Measurements from ENCODE around the gene TTLL12. TPM values are rescaled to one million over a fixed set of nuclear protein-coding genes. Genes with fewer than 3 reads are reported as not detected.

TTLL12 gene
- total RNA-seq, 1 experiment from 2014 or later: 61.0 TPM

DNA sequence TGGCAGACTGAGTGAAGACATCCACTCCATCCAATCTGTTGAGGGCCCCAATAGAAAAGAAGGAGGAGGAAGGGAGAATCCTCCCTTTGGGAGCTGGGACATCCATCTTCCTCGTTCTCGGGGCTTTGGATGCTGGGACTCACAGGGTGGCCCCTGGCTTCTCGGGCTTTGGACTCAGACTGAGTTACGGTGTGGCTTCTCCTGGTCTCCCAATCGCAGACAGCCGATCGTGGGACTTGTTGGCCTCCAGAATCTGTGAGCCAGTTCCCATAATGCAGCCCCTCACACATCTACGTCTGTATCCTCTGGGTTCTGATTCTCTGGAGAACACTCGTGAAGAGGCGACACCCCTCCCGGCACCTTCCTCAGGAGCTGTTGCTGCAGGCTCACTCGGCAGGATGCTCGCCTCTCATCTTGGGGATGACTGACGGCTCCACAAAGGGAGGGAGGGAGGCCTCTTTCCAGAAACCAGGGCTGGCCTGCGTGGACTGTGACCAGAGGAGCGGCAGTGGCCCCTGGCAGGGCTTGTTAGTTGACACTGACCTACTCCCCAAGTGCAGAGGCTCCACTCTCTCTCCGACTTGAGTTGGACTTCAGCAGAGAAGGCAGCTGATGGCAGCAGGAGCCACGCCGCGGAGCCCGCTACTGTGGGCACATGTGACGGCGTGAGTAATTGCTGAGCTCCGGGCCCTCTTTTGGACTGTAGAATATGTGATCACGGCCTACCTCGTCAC is 14.7 kb upstream of the TTLL12 start:
- CTCF ChIA-PET: interaction anchor here (0.6 kb wide), 1 partner anchor 448 kb away, joined by 3 read pairs; no protein-coding TSS in a partner anchor
- H3K9me3 Mint-ChIP-seq (ENCODE audit: unreplicated experiment): no peaks in the 10 kb centered on the region
- BruUV-seq (replicated peaks): no TSS peak
- no peaks in the 10 kb centered on the region for H3K27me3 Mint-ChIP-seq (ENCODE audit: insufficient read depth, unreplicated experiment)
- intact Hi-C loops (cut with micrococcal nuclease): no loop called here
- H3K4me3 Mint-ChIP-seq (ENCODE audit: unreplicated experiment): no peak overlapping the region
- no peak overlapping the region for H3K27ac Mint-ChIP-seq (ENCODE audit: low read depth, unreplicated experiment)
- H3K36me3 Mint-ChIP-seq (ENCODE audit: insufficient read depth, unreplicated experiment): no peaks in the 10 kb centered on the region
- DNase-seq (ENCODE audit: unreplicated experiment): no peak
- peaks cover 6% of the 10 kb centered on the region for H3K4me1 Mint-ChIP-seq (ENCODE audit: insufficient read depth, unreplicated experiment)
- no peak for TF ChIP-seq CTCF (IDR thresholded peaks at IDR 0.05; ENCODE audit: unreplicated experiment)
- POLR2A ChIA-PET: interaction anchor here (1.3 kb wide), 1 partner anchor 14 kb away, joined by 5 read pairs; no protein-coding TSS in a partner anchor

DNA sequence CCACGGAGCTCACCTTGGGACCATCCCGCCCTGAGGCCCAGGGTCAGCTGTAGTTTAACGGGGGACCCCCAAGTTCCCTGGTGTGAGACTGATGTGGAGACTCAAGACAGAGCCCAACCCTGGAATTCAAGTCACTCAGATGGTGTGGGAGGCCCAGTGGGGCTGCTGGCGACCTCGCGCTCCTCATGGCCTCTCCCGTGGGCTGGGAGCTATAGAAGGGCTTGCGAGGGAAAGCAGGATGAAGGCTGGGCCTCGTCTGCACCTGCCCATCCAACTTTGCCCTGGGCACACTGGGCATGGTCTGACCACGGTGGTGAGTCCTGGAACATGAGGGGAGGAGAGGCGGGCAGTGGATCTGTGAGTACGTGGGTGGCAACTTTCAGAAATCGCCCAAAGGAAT is 13.6 kb upstream of the TTLL12 start:
- Mint-ChIP-seq H3K27ac (ENCODE audit: low read depth, unreplicated experiment) (no peak overlapping the region), H3K4me3 (ENCODE audit: unreplicated experiment) (no peak overlapping the region), H3K9me3 (ENCODE audit: unreplicated experiment) (no peaks in the 10 kb centered on the region), H3K36me3 (ENCODE audit: insufficient read depth, unreplicated experiment) (no peaks in the 10 kb centered on the region), H3K4me1 (ENCODE audit: insufficient read depth, unreplicated experiment) (peaks cover 10% of the 10 kb centered on the region), H3K27me3 (ENCODE audit: insufficient read depth, unreplicated experiment) (no peaks in the 10 kb centered on the region)
- ChIA-PET CTCF (interaction anchor here (0.6 to 0.8 kb wide), 3 partner anchors 73 to 306 kb away, joined by 3 to 4 read pairs (median 3); no protein-coding TSS in a partner anchor), POLR2A (interaction anchor here (1.3 kb wide), 1 partner anchor 13 kb away, joined by 5 read pairs; no protein-coding TSS in a partner anchor)
- no peak for TF ChIP-seq CTCF (IDR thresholded peaks at IDR 0.05; ENCODE audit: unreplicated experiment)
- BruUV-seq (replicated peaks): no TSS peak
- DNase-seq (ENCODE audit: unreplicated experiment): no peak
- intact Hi-C loops (cut with micrococcal nuclease): no loop called here

DNA sequence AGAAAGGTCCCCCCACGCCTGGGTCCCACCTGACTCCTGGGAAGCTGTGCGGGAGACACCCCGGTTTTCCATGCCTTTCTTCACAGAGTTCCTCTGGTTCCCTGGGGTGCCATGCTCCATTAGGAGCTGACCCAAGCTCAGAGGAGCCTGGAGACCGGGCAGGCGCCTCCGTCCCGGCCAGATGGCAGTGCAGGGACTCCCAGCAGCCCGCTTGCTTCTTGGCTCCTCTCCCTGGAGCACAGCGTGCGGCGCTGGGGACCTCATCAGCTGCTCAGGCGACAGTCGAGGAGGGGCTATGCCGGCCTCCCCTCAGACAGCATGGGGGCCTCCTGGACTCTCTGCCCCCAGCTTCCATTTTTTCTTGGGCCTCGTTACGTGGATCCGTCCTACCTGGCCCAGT is 13.1 kb upstream of the TTLL12 start:
- H3K36me3 Mint-ChIP-seq (ENCODE audit: insufficient read depth, unreplicated experiment): no peaks in the 10 kb centered on the region
- H3K4me3 Mint-ChIP-seq (ENCODE audit: unreplicated experiment): no peak overlapping the region
- intact Hi-C loops (cut with micrococcal nuclease): no loop called here
- BruUV-seq (replicated peaks): no TSS peak
- ChIA-PET CTCF (no interaction called here), POLR2A (no interaction called here)
- TF ChIP-seq CTCF (IDR thresholded peaks at IDR 0.05; ENCODE audit: unreplicated experiment): no peak
- H3K27ac Mint-ChIP-seq (ENCODE audit: low read depth, unreplicated experiment): no peak overlapping the region
- peaks cover 10% of the 10 kb centered on the region for H3K4me1 Mint-ChIP-seq (ENCODE audit: insufficient read depth, unreplicated experiment)
- no peaks in the 10 kb centered on the region for H3K27me3 Mint-ChIP-seq (ENCODE audit: insufficient read depth, unreplicated experiment)
- DNase-seq (ENCODE audit: unreplicated experiment): no peak
- no peaks in the 10 kb centered on the region for H3K9me3 Mint-ChIP-seq (ENCODE audit: unreplicated experiment)

- no peak for TF ChIP-seq CTCF (IDR thresholded peaks at IDR 0.05; ENCODE audit: unreplicated experiment)
- BruUV-seq (replicated peaks): no TSS peak
- intact Hi-C loops (cut with micrococcal nuclease): no loop called here
- ChIA-PET POLR2A (no interaction called here), CTCF (interaction anchor here (0.6 kb wide), 1 partner anchor 1089 kb away, joined by 3 read pairs; no protein-coding TSS in a partner anchor)
- Mint-ChIP-seq H3K27ac (ENCODE audit: low read depth, unreplicated experiment) (no peak overlapping the region), H3K27me3 (ENCODE audit: insufficient read depth, unreplicated experiment) (no peaks in the 10 kb centered on the region), H3K4me3 (ENCODE audit: unreplicated experiment) (no peak overlapping the region), H3K9me3 (ENCODE audit: unreplicated experiment) (no peaks in the 10 kb centered on the region), H3K4me1 (ENCODE audit: insufficient read depth, unreplicated experiment) (peaks cover 10% of the 10 kb centered on the region), H3K36me3 (ENCODE audit: insufficient read depth, unreplicated experiment) (no peaks in the 10 kb centered on the region)
- no peak for DNase-seq (ENCODE audit: unreplicated experiment)
These were observed 12.6 kb upstream of the TTLL12 start for GRCh38 chr22:43199541-43199940.
